Measurements from ENCODE around the gene TPP2.

The TPP2 gene

DNA sequence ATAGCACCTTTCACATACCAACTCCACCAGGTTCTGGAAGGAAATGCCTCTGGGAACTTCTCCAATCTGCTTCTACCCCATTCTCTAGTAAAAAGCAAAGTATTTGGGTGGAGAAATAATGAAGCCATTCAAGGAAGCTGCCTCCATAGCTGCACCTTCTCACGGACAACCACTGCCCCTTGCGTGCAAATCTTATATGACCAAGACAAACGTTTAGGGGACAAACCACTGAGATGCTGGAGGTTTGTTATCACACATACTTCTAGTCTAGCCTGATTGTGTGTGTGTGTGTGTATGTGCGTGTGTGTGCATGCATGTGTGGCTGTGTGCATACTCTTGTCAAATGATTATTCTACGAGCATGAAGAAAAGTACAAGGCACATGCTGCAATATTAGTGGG is 104.5 kb downstream of the TPP2 start:
- TF ChIP-seq EZH2phosphoT487 (IDR thresholded peaks at IDR 0.05; ENCODE audit: low read depth) = no peak
- TF ChIP-seq CTCF (IDR thresholded peaks at IDR 0.05; ENCODE audit: low read depth, low read length) = no peak
- Histone ChIP-seq H3K4me2 (ENCODE audit: low read length) (no peak overlapping the region), H2AFZ (ENCODE audit: low read depth, low read length) (no peak overlapping the region), H3K27me3 (ENCODE audit: low read depth, low read length) (peaks cover 13% of the 10 kb centered on the region; the same call in 1 of the 2 replicates), H3K36me3 (replicated peaks; ENCODE audit: low read depth, low read length) (no peaks in the 10 kb centered on the region), H3K4me1 (ENCODE audit: low read length) (no peaks in the 10 kb centered on the region), H3K9me3 (ENCODE audit: insufficient read depth, low read length) (peaks cover 8% of the 10 kb centered on the region), H4K20me1 (ENCODE audit: insufficient read depth, low read length) (no peaks in the 10 kb centered on the region), H3K27ac (ENCODE audit: low read length) (no peak overlapping the region), H3K9ac (ENCODE audit: low read length) (no peak overlapping the region), H3K4me3 (ENCODE audit: low read length) (no peak overlapping the region), H3K79me2 (ENCODE audit: low read length) (no peaks in the 10 kb centered on the region)

- Histone ChIP-seq H4K20me1 (ENCODE audit: insufficient read depth, low read length) (no peaks in the 10 kb centered on the region), H3K4me2 (ENCODE audit: low read length) (no peak overlapping the region), H3K36me3 (replicated peaks; ENCODE audit: low read depth, low read length) (no peaks in the 10 kb centered on the region), H3K4me3 (ENCODE audit: low read length) (no peak overlapping the region), H3K27ac (ENCODE audit: low read length) (no peak overlapping the region), H3K9me3 (ENCODE audit: insufficient read depth, low read length) (peaks cover 8% of the 10 kb centered on the region), H3K4me1 (ENCODE audit: low read length) (no peaks in the 10 kb centered on the region), H3K9ac (ENCODE audit: low read length) (no peak overlapping the region), H2AFZ (ENCODE audit: low read depth, low read length) (no peak overlapping the region), H3K79me2 (ENCODE audit: low read length) (no peaks in the 10 kb centered on the region), H3K27me3 (ENCODE audit: low read depth, low read length) (peaks cover 16% of the 10 kb centered on the region)
- TF ChIP-seq EZH2phosphoT487 (IDR thresholded peaks at IDR 0.05; ENCODE audit: low read depth) (no peak), CTCF (IDR thresholded peaks at IDR 0.05; ENCODE audit: low read depth, low read length) (no peak)
Measured at GRCh38 chr13:102702965-102703725, 106.4 kb downstream of the TPP2 start.

DNA sequence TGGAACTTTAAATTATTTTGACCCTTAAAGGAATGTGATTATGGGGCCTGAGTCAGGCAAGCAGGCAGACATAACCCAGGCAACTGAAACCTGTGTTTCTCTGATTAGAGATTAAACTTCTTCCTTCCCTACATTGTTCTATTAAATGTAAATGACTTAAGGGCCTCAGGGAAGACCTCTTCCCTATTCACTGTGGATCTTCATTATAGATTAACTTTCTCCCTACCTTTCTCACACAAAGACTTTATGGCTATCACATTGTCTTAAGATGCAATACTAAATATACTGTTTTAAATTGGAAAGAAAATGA is 106.9 kb downstream of the TPP2 start:
- Histone ChIP-seq H3K79me2 (ENCODE audit: low read length) (no peaks in the 10 kb centered on the region), H2AFZ (ENCODE audit: low read depth, low read length) (no peak overlapping the region), H4K20me1 (ENCODE audit: insufficient read depth, low read length) (no peaks in the 10 kb centered on the region), H3K9me3 (ENCODE audit: insufficient read depth, low read length) (peaks cover 5% of the 10 kb centered on the region), H3K36me3 (replicated peaks; ENCODE audit: low read depth, low read length) (no peaks in the 10 kb centered on the region), H3K9ac (ENCODE audit: low read length) (no peak overlapping the region), H3K4me3 (ENCODE audit: low read length) (no peak overlapping the region), H3K27me3 (ENCODE audit: low read depth, low read length) (peaks cover 16% of the 10 kb centered on the region), H3K27ac (ENCODE audit: low read length) (no peak overlapping the region), H3K4me2 (ENCODE audit: low read length) (no peak overlapping the region), H3K4me1 (ENCODE audit: low read length) (no peaks in the 10 kb centered on the region)
- no peak for TF ChIP-seq EZH2phosphoT487 (IDR thresholded peaks at IDR 0.05; ENCODE audit: low read depth)
- TF ChIP-seq CTCF (IDR thresholded peaks at IDR 0.05; ENCODE audit: low read depth, low read length) = no peak

- Histone ChIP-seq H2AFZ (ENCODE audit: low read depth, low read length) (no peak overlapping the region), H3K4me3 (ENCODE audit: low read length) (no peak overlapping the region)
- TF ChIP-seq EZH2phosphoT487 (IDR thresholded peaks at IDR 0.05; ENCODE audit: low read depth) (no peak), CTCF (IDR thresholded peaks at IDR 0.05; ENCODE audit: low read depth, low read length) (no peak)
Measured at GRCh38 chr13:102704238-102705058, 107.7 kb downstream of the TPP2 start.

More at GRCh38 chr13:102704238-102705058, 107.7 kb downstream of the TPP2 start:
- no peaks in the 10 kb centered on the region for H3K36me3 ChIP-seq (replicated peaks; ENCODE audit: low read depth, low read length)
- no peaks in the 10 kb centered on the region for H3K79me2 ChIP-seq (ENCODE audit: low read length)
- no peak overlapping the region for H3K9ac ChIP-seq (ENCODE audit: low read length)
- H3K4me1 ChIP-seq (ENCODE audit: low read length) = no peaks in the 10 kb centered on the region
- no peaks in the 10 kb centered on the region for H4K20me1 ChIP-seq (ENCODE audit: insufficient read depth, low read length)
- no peak overlapping the region for H3K4me2 ChIP-seq (ENCODE audit: low read length)
- H3K27me3 ChIP-seq (ENCODE audit: low read depth, low read length) = peaks cover 12% of the 10 kb centered on the region
- no peak overlapping the region for H3K27ac ChIP-seq (ENCODE audit: low read length)
- H3K9me3 ChIP-seq (ENCODE audit: insufficient read depth, low read length) = no peaks in the 10 kb centered on the region
